B cell (primary cell): ENCODE results near the gene DAO.

Experiments used
- EZH2 ChIP-seq: IDR thresholded peaks from 2 replicates; pipeline ENCODE4 v1.6.1; 2012; ENCODE audit warnings: borderline replicate concordance, low read depth, mild to moderate bottlenecking, moderate library complexity, low read length; ENCODE audit not compliant: insufficient read depth, poor library complexity, severe bottlenecking
- TF ChIP-seq, protein P1 (sequence below): fragments of 200-600 bp; IDR thresholded peaks from one replicate; pipeline ENCODE4 v1.8.0; 2022; ENCODE audit warnings: antibody characterized with exemption, mild to moderate bottlenecking

DNA sequence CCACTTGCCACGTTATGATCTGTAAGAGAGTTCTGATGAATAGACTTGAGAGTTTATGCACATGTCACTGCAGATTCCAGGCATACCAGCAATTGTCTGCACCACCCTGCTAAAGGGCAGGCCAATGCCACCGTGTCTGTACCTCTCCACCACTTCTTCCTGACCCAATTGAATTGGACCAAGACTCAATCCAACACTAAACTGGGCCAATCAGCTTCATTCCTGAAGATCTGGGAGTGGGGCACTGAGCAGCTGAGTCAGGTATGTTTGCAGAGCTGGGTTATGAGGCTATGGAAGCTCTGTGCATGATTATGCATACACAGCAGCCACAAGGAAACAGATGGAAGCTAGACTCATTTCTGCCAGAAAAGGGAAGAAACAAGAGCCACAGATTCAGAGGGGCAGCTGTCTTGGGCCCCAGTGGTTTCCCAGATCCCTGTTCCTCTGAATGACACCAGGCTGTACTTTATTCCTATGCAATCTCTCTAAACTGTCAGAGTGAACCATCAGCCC is 28.0 kb downstream of the DAO start:
- TF ChIP-seq, protein P1, sequence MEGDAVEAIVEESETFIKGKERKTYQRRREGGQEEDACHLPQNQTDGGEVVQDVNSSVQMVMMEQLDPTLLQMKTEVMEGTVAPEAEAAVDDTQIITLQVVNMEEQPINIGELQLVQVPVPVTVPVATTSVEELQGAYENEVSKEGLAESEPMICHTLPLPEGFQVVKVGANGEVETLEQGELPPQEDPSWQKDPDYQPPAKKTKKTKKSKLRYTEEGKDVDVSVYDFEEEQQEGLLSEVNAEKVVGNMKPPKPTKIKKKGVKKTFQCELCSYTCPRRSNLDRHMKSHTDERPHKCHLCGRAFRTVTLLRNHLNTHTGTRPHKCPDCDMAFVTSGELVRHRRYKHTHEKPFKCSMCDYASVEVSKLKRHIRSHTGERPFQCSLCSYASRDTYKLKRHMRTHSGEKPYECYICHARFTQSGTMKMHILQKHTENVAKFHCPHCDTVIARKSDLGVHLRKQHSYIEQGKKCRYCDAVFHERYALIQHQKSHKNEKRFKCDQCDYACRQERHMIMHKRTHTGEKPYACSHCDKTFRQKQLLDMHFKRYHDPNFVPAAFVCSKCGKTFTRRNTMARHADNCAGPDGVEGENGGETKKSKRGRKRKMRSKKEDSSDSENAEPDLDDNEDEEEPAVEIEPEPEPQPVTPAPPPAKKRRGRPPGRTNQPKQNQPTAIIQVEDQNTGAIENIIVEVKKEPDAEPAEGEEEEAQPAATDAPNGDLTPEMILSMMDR = no peak
- TF ChIP-seq EZH2 = no peak
